Activated T-helper 1 cell treated with Interleukin-2 at 50 U/mL for 16 hours (primary cell): ENCODE results near the gene DDX1.
"Not testable (repeated sequence)": the region's sequence is repeated elsewhere in the genome, so short reads cannot be mapped to it uniquely, and the experiment has no call there.

Source experiments
- DNase-seq: peaks from one replicate; pipeline ENCODE4 v3.0.0-alpha.2; 2020; ENCODE audit warnings: low read depth

The DDX1 gene

GRCh38 chr2:15595342-15595905, 3.8 kb downstream of the DDX1 start:
- no peak for DNase-seq

DNA sequence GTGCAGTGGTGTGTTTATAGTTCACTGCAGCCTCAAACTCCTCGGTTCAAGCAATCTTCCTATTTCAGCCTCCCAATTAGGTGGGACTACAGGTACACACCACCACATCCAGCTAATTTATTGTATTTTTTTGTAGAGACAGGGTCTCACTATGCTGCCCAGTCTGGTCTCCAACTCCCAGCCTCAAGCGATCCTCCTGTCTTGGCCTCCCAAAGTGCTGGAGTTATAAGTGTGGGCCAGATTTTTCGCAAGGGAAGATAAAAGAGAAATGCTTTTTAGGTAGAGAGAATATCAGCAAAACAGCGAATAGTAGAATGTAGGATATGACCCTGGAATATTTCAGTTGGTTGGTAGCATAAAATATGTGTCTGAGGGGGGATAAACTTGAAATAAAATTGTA, 4.3 kb downstream of the DDX1 start:
- no peak for DNase-seq

- DNase-seq = no peak
Observed at GRCh38 chr2:15596350-15596749, 4.7 kb downstream of the DDX1 start.

- no peak for DNase-seq
Observed at GRCh38 chr2:15596968-15597367, 5.3 kb downstream of the DDX1 start.

- no peak for DNase-seq
Observed at GRCh38 chr2:15599994-15600393, 8.3 kb downstream of the DDX1 start.

DNA sequence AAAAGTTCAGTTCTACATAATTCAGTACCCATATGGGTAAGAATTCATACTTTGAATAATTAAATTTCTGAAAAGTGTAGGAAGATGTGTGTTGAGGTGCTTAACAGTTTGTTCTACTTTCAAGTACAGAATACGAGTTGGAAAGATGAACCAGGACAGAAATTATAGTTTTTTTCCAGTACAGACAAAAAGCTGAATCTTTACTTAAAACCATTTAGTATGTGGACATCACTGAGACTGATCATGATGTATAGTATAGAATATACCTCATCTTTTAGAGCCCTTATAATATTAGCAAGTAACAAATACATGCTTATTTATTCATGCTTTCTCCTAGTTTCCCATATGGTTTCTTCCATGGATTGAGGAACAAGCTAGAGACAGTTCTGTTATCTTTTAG, 10.0 kb downstream of the DDX1 start:
- DNase-seq = no peak

DNA sequence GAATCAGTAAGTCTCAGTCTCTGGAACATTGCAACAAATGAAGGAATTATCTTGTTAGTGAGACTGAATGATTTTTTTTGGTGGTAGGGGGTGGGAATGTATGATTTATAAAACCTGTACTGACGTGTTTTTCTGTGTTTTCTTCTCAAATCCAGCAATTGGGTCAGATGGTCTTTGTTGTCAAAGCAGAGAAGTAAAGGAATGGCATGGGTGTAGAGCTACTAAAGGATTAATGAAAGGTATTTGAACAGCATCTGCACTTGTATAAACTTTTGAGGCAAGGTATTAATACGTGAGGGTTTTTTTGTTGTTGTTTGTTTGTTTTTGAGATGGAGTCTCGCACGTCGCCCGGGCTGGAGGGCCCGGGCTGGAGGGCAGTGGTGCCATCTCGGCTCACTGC, 10.7 kb downstream of the DDX1 start:
- DNase-seq = no peak

GRCh38 chr2:15603044-15603765, 11.5 kb downstream of the DDX1 start:
- no peak for DNase-seq

GRCh38 chr2:15603948-15604347, 12.3 kb downstream of the DDX1 start:
- DNase-seq = no peak

GRCh38 chr2:15605721-15606120, 14.1 kb downstream of the DDX1 start:
- DNase-seq = no peak

DNA sequence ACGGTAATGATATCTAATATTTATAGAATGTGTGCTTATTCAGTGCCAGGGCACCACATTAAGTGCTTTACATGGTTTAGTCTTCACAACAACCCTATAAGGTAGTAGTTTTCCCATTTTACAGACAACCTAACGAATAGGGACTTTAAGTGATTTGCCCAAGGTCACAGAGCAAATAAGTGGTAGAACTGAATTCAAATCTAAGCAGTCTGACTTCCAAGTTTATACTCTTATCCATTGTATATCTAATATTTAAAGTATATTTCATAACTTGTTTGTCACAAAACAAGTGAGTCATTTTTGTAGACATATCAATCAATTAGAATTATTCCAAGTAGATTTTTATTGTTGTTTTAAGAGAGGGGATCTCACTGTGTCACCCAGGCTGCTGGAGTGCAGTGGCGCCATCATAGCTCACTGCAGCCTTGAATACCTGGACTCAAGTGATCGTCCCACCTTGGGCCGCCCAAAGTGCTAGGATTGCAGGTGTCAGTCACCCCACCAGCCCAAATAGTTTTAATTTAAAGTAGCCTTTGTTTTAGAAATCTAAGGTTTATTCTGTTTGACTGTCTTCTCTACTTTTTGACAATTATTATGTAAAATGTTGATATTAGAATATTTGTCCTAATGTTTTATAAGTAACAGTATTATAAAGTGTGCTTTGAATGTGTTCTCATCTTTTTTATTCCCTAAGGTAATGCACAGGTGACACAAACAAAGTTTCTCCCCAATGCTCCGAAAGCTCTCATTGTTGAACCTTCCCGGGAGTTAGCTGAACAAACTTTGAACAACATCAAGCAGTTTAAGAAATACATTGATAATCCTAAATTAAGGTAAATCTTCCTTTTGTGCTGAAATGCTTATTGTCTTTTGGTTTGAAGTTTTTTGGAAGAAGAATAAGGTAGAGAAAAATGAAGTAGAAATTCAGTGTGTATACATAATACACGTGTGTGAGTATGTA, 15.1 kb downstream of the DDX1 start:
- DNase-seq = no peak

GRCh38 chr2:15607709-15608391, 16.2 kb downstream of the DDX1 start:
- DNase-seq = no peak

DNA sequence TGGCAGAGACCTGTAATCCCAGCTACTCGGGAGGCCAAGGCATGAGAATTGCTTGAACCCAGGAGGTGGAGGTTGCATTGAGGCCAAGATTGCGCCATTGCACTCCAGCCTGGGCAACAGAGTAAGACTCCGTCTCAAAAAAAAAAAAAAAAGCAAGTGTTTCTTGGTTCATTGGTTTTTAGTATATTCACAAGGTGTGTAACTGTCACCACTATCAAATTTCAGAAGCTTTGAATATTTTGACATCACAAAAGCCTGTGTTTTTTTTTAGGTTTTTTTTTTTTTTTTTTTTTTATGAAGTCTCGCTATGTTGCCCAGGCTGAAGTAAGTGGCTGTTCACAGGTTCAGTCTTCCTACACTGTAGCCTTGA, 16.7 kb downstream of the DDX1 start:
- no peak for DNase-seq

GRCh38 chr2:15609341-15610042, 17.8 kb downstream of the DDX1 start:
- no peak for DNase-seq

DNA sequence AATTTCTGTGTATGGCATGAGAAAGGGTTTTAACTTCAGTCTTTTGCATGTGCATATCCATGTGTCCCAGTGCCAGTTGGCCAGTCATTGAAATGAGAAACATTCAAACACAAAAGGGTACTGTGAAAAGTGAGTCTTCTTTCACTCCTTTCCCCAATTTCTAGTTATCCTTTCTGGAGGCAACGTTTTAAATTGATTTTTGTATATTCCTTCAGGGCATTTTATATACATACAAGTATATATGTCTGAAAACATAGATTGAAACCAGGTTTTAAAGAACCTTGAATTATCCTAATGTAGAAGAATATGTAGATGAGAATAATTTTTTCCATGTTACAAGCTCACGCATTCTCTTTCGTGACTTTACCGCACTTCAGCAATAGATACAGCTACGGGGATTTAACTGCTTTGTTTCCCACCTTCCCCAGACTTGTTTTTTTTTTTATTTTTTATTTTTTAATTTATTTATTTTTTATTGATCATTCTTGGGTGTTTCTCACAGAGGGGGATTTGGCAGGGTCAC, 18.8 kb downstream of the DDX1 start:
- DNase-seq = no peak

- DNase-seq = not testable (repeated sequence)
Observed at GRCh38 chr2:15612101-15612500, 20.4 kb downstream of the DDX1 start.

DNA sequence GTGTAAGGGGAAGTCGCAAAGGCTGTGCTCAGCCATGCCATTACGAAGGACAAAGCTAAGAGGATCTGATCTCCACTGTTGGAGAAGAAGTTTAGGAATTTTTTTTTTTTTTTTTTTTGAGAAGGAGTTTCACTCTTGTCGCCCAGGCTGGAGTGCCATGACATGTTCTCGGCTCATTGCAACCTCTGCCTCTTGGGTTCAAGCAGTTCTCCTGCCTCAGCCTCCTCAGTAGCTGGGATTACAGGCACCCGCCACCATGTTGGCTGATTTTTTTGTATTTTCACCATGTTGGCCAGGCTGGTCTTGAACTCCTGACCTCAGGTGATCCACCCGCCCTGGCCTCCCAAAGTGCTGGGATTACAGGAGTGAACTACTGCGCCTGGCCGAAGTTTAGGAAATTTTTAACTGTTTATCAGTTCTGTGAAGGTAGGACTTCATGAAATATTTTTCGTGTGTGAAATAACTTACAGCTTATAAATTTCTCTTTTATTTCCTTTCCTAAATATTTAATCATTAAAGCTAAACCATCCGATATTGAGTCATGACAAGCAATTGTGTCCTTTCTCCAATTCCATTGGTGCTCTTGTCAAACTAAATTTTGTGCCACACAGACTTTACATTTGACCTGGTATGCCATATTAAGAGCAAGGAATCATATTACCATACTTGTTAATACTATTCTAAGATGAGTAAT, 22.2 kb downstream of the DDX1 start:
- no peak for DNase-seq

GRCh38 chr2:15614545-15615300, 23.1 kb downstream of the DDX1 start:
- no peak for DNase-seq

GRCh38 chr2:15615301-15615920, 23.7 kb downstream of the DDX1 start:
- no peak for DNase-seq

GRCh38 chr2:15616429-15616828, 24.8 kb downstream of the DDX1 start:
- no peak for DNase-seq
